A673 (cell line): ENCODE data around the gene APBA1. TPM values are rescaled to one million over a fixed set of nuclear protein-coding genes. Genes with fewer than 3 reads are reported as not detected.

Experiments used
- BruUV-seq: library from RNA; stranded (reverse); fragments of 400-500 nt; replicated peaks from 2 replicates; lab custom pipeline; 2021; lab: Mats Ljungman, UMichigan
- CTCF ChIA-PET: fragments of 300-600 bp; sonication (Branson Sonifier 250); formaldehyde crosslinking; loops from one replicate; lab custom pipeline; 2022; ENCODE audit warnings: antibody characterized with exemption; lab: Charles Lee
- POLR2A ChIA-PET: fragments of 300-600 bp; sonication (Branson Sonifier 250); formaldehyde crosslinking; loops from one replicate; lab custom pipeline; 2022; ENCODE audit warnings: antibody characterized with exemption; ENCODE audit not compliant: low non-redundant PET; lab: Charles Lee
- DNase-seq: peaks from one replicate; pipeline ENCODE4 v3.0.0-alpha.2; 2015; ENCODE audit warnings: low spot score
- H3K27ac ChIP-seq: fragments of 200-600 bp; sonication (generic); 2 replicates; pipeline ENCODE4 v1.5.1; 2016; ENCODE audit warnings: mixed run types, low read depth, mild to moderate bottlenecking, mixed read lengths, antibody characterized with exemption, low read length; ENCODE audit not compliant: poor library complexity, severe bottlenecking
- H3K27me3 ChIP-seq: fragments of 200-600 bp; sonication (generic); replicated peaks from 2 replicates; pipeline ENCODE4 v1.6.1; 2017; ENCODE audit warnings: mixed run types, low read depth, mild to moderate bottlenecking, mixed read lengths, antibody characterized with exemption, low read length; ENCODE audit not compliant: insufficient read depth, poor library complexity
- H3K36me3 ChIP-seq: fragments of 200-600 bp; sonication (generic); 2 replicates; pipeline ENCODE4 v1.6.1; 2016; ENCODE audit warnings: mixed run types, mild to moderate bottlenecking, mixed read lengths, antibody characterized with exemption, low read length; ENCODE audit not compliant: insufficient read depth, poor library complexity, severe bottlenecking
- H3K4me1 ChIP-seq: fragments of 200-600 bp; sonication (generic); 2 replicates; pipeline ENCODE4 v1.6.1; 2017; ENCODE audit warnings: mixed run types, mild to moderate bottlenecking, mixed read lengths, antibody characterized with exemption, low read length; ENCODE audit not compliant: insufficient read depth, poor library complexity, severe bottlenecking
- H3K4me3 ChIP-seq: fragments of 200-600 bp; sonication (generic); 2 replicates; pipeline ENCODE4 v1.5.1; 2016; ENCODE audit warnings: low read depth, mixed run types, mild to moderate bottlenecking, mixed read lengths, low read length; ENCODE audit not compliant: poor library complexity, severe bottlenecking
- H3K9me3 ChIP-seq: fragments of 200-600 bp; sonication (generic); 2 replicates; pipeline ENCODE4 v1.6.1; 2016; ENCODE audit warnings: mixed run types, low read depth, mild to moderate bottlenecking, mixed read lengths, antibody characterized with exemption, low read length; ENCODE audit not compliant: poor library complexity, severe bottlenecking
- CTCF ChIP-seq: fragments of 300-800, 200-600 bp; sonication (generic); conservative IDR thresholded peaks from 2 replicates; pipeline ENCODE4 v1.5.1; 2017; ENCODE audit warnings: low read depth, mild to moderate bottlenecking, antibody characterized with exemption, low read length, moderate library complexity, mixed read lengths
- EZH2 ChIP-seq: fragments of 200-600 bp; sonication (generic); IDR thresholded peaks from 2 replicates; pipeline ENCODE4 v1.6.1; 2017; ENCODE audit warnings: borderline replicate concordance, low read depth, mild to moderate bottlenecking, mixed read lengths, antibody characterized with exemption, low read length; ENCODE audit not compliant: poor library complexity, severe bottlenecking
- intact Hi-C: fragments of 100-400 bp; cut with micrococcal nuclease; formaldehyde crosslinking; loops from one replicate; pipeline ENCODE4 v1.10.0; 2022; ENCODE audit not compliant: unreplicated experiment
- total RNA-seq: library from RNA; stranded (reverse); gene quantifications from 2 replicates; pipeline ENCODE4 v1.2.3, GENCODE V29; 2021

Gene APBA1
- total RNA-seq, 1 experiment from 2014 or later: 0.13 TPM

- intact Hi-C loops: no loop called here
- CTCF ChIA-PET: no interaction called here
These were observed 217.8 kb downstream of the APBA1 start for GRCh38 chr9:69454321-69454720.

GRCh38 chr9:69453746-69454145 lies 218.4 kb downstream of the APBA1 start:
- Histone ChIP-seq H3K9me3 (no peaks in the 10 kb centered on the region), H3K4me1 (no peaks in the 10 kb centered on the region), H3K36me3 (no peaks in the 10 kb centered on the region), H3K27me3 (peaks cover 46% of the 10 kb centered on the region), H3K4me3 (no peak overlapping the region), H3K27ac (no peak overlapping the region)
- POLR2A ChIA-PET: no interaction called here
- CTCF ChIA-PET: no interaction called here
- intact Hi-C loops: no loop called here
- no peak for DNase-seq
- no peak for TF ChIP-seq CTCF
- TF ChIP-seq EZH2: no peak
- BruUV-seq: no TSS peak

More at GRCh38 chr9:69454321-69454720, 217.8 kb downstream of the APBA1 start:
- TF ChIP-seq EZH2 (no peak), CTCF (no peak)
- H3K27me3 ChIP-seq: peaks cover 45% of the 10 kb centered on the region
- no peak overlapping the region for H3K4me3 ChIP-seq
- H3K27ac ChIP-seq: no peak overlapping the region
- DNase-seq: no peak
- POLR2A ChIA-PET: no interaction called here
- H3K9me3 ChIP-seq: no peaks in the 10 kb centered on the region
- H3K36me3 ChIP-seq: no peaks in the 10 kb centered on the region
- H3K4me1 ChIP-seq: no peaks in the 10 kb centered on the region
- BruUV-seq: no TSS peak

GRCh38 chr9:69452110-69452782 lies 219.9 kb downstream of the APBA1 start:
- no peak for TF ChIP-seq EZH2
- TF ChIP-seq CTCF: no peak
- CTCF ChIA-PET: no interaction called here
- H3K4me3 ChIP-seq: no peak overlapping the region
- intact Hi-C loops: no loop called here
- H3K36me3 ChIP-seq: no peaks in the 10 kb centered on the region
- no peak overlapping the region for H3K27ac ChIP-seq
- POLR2A ChIA-PET: no interaction called here
- peaks cover 33% of the 10 kb centered on the region for H3K27me3 ChIP-seq
- no peak for DNase-seq
- no peaks in the 10 kb centered on the region for H3K9me3 ChIP-seq
- H3K4me1 ChIP-seq: no peaks in the 10 kb centered on the region
- no TSS peak for BruUV-seq
